GM10248 (cell line): Measurements from ENCODE around the gene HYCC1.
"Not testable (repeated sequence)": the region's sequence is repeated elsewhere in the genome, so short reads cannot be mapped to it uniquely, and the experiment has no call there.

ENCODE experiments used
- CTCF ChIA-PET: fragments of 300-600 bp; sonication (Branson Sonifier 250); formaldehyde crosslinking; extraction: SDS; loops from one replicate; lab custom pipeline; 2021; ENCODE audit warnings: antibody characterized with exemption; lab: Yijun Ruan, JAX
- POLR2A ChIA-PET: fragments of 350-650 bp; sonication (Branson Sonifier 250); formaldehyde crosslinking; extraction: SDS; loops from one replicate; lab custom pipeline; 2020; ENCODE audit warnings: antibody characterized with exemption; lab: Yijun Ruan, JAX
- DNase-seq: peaks from one replicate; pipeline ENCODE4 v3.0.0; 2012; ENCODE audit errors: extremely low spot score
- CTCF ChIP-seq: IDR thresholded peaks from 2 replicates; pipeline ENCODE4 v1.5.1; 2012; ENCODE audit warnings: mild to moderate bottlenecking, low read depth; ENCODE audit errors: extremely low read depth, missing control alignments, control extremely low read depth

The HYCC1 gene

GRCh38 chr7:23044581-23044980 is 30.7 kb upstream of the HYCC1 start:
- no peak for DNase-seq
- POLR2A ChIA-PET, result no interaction called here

DNA sequence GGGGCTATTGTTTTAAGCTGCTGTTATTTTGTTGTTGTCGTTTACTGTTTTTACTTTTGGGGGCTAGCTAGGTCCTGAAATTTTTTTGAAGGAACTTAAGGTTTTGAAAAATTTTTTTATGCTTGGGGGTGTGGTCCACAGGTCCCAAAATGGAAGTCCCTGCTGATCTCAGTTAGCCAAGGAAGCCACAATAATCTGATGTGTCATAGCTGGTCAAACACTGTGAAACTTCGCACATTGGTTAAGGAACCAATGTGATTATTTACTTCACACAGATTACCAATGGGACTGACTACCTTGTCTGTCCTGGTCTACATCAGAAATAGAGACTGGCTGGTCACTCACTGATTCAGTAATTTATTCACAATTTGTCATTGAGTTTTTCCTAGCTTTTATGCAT is 29.5 kb upstream of the HYCC1 start:
- DNase-seq, result no peak
- POLR2A ChIA-PET, result no interaction called here
- CTCF ChIA-PET, result interaction anchor here (0.9 to 2.3 kb wide), 6 partner anchors 11 to 483 kb away, joined by 3 to 26 read pairs (median 4); partner anchors contain the start of gene IL6
- TF ChIP-seq CTCF, result no peak

More at GRCh38 chr7:23044581-23044980, 30.7 kb upstream of the HYCC1 start:
- no peak for TF ChIP-seq CTCF
- CTCF ChIA-PET, result interaction anchor here (1.3 to 2.3 kb wide), 3 partner anchors 11 to 484 kb away, joined by 5 to 26 read pairs (median 6); no protein-coding TSS in a partner anchor

DNA sequence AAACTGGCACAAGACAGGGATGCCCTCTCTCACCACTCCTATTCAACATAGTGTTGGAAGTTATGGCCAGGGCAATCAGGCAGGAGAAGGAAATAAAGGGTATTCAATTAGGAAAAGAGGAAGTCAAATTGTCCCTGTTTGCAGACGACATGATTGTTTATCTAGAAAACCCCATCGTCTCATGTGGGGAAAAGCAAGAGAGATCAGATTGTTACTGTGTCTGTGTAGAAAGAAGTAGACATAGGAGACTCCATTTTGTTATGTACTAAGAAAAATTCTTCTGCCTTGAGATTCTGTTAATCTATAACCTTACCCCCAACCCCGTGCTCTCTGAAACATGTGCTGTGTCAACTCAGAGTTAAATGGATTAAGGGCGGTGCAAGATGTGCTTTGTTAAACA is 25.7 kb upstream of the HYCC1 start:
- DNase-seq, CTCF ChIA-PET, POLR2A ChIA-PET: not testable (repeated sequence)

DNA sequence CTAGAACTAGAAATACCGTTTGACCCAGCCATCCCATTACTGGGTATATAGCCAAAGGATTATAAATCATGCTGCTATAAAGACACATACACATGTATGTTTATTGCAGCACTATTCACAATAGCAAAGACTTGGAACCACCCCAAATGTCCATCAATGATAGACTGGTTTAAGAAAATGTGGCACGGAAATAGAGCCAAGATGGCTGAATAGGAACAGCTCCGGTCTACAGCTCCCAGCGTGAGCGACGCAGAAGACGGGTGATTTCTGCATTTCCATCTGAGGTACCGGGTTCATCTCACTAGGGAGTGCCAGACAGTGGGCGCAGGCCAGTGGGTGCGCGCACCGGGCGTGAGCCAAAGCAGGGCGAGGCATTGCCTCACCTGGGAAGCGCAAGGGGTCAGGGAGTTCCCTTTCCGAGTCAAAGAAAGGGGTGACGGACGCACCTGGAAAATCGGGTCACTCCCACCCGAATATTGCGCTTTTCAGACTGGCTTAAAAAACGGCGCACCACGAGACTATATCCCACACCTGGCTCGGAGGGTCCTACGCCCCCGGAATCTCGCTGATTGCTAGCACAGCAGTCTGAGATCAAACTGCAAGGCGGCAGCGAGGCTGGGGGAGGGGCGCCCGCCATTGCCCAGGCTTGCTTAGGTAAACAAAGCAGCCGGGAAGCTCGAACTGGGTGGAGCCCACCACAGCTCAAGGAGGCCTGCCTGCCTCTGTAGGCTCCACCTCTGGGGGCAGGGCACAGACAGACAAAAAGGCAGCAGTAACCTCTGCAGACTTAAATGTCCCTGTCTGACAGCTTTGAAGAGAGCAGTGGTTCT is 21.8 kb upstream of the HYCC1 start:
- DNase-seq, POLR2A ChIA-PET, CTCF ChIA-PET: not testable (repeated sequence)

- POLR2A ChIA-PET, result no interaction called here
- no peak for TF ChIP-seq CTCF
- DNase-seq, result no peak
- CTCF ChIA-PET, result interaction anchor here (2.2 to 5.8 kb wide), 3 partner anchors 13 to 28 kb away, joined by 6 to 34 read pairs (median 22); partner anchors contain the start of gene HYCC1
These were observed 13.3 kb upstream of the HYCC1 start for GRCh38 chr7:23027261-23027660.

GRCh38 chr7:23026164-23026563 is 12.2 kb upstream of the HYCC1 start:
- TF ChIP-seq CTCF, result no peak
- no peak for DNase-seq
- CTCF ChIA-PET, result interaction anchor here (2.2 to 5.8 kb wide), 3 partner anchors 12 to 29 kb away, joined by 6 to 34 read pairs (median 22); partner anchors contain the start of gene HYCC1
- POLR2A ChIA-PET, result no interaction called here

DNA sequence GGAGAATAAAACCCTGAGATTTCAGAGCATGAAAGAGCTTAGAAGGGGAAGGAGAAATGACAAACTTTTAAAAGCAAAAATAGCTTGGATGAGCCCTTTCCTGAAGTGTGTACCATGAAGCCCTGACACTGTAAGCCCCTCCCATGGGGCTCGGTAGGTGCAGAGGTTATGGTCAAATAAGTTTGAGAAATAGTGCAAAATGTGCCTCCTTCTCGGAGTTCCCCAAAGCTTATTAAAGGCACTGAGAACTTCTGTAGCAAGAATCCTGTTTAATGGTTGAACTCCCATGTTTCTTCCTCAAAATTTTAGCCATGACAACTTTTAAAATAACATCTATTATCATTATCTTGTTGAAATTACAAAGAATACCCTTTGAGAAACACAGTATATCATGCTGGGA is 10.5 kb upstream of the HYCC1 start:
- POLR2A ChIA-PET, result no interaction called here
- no peak for DNase-seq
- no peak for TF ChIP-seq CTCF
- CTCF ChIA-PET, result interaction anchor here (0.9 to 5.8 kb wide), 6 partner anchors 11 to 138 kb away, joined by 3 to 34 read pairs (median 4); partner anchors contain the start of gene HYCC1
